ENCODE measurements around the gene MINDY2.

- TF ChIP-seq, protein P1, sequence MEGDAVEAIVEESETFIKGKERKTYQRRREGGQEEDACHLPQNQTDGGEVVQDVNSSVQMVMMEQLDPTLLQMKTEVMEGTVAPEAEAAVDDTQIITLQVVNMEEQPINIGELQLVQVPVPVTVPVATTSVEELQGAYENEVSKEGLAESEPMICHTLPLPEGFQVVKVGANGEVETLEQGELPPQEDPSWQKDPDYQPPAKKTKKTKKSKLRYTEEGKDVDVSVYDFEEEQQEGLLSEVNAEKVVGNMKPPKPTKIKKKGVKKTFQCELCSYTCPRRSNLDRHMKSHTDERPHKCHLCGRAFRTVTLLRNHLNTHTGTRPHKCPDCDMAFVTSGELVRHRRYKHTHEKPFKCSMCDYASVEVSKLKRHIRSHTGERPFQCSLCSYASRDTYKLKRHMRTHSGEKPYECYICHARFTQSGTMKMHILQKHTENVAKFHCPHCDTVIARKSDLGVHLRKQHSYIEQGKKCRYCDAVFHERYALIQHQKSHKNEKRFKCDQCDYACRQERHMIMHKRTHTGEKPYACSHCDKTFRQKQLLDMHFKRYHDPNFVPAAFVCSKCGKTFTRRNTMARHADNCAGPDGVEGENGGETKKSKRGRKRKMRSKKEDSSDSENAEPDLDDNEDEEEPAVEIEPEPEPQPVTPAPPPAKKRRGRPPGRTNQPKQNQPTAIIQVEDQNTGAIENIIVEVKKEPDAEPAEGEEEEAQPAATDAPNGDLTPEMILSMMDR (IDR thresholded peaks at IDR 0.05): no peak
- no peak for TF ChIP-seq POLR2A (IDR thresholded peaks at IDR 0.05)
Observed at GRCh38 chr15:58889363-58889762, 118.3 kb downstream of the MINDY2 start.
